K562 treated with DMSO at 1 percent for 24 hours (cell line): Measurements from ENCODE around the gene PRDM10. TPM values are rescaled to one million over a fixed set of nuclear protein-coding genes. Genes with fewer than 3 reads are reported as not detected.

Source experiments
- total RNA-seq: library from RNA; unstranded; fragments of 300-600 nt; gene quantifications from 2 replicates; pipeline ENCODE4 v1.2.3, GENCODE V29; 2022; ENCODE audit warnings: low read depth; ENCODE audit not compliant: insufficient read depth

Gene PRDM10
- 3.6 TPM in 2 replicates for total RNA-seq

DNA sequence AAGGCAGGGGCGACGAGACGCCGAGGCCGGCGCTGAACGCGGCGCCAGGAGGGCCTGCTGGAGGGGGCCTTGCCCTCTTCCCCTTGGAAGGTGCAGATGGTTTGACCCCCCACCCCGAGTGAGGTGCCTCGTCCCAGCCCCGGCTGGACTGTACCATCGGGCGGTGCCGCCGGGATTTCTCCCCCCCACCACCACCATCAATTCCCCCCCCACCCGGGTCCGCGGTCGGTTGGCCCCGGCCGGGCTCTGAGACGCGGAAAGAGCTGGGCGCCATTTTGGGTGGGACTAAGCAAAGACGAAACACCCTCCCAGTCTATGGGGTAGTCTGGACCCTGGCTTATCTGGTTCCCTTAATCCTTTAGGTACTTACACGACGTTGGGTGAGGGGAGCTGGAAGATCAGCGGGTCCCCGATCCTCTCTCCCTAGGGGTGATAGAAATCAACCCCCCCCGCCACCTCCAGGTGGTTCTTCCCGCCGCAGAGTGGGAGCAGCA lies at the start of gene PRDM10:
TSS of gene PRDM10 (minus strand) at position 484 of the 494 bp plus-strand sequence. CDS start 41,871 bp downstream, outside the sequence.

DNA sequence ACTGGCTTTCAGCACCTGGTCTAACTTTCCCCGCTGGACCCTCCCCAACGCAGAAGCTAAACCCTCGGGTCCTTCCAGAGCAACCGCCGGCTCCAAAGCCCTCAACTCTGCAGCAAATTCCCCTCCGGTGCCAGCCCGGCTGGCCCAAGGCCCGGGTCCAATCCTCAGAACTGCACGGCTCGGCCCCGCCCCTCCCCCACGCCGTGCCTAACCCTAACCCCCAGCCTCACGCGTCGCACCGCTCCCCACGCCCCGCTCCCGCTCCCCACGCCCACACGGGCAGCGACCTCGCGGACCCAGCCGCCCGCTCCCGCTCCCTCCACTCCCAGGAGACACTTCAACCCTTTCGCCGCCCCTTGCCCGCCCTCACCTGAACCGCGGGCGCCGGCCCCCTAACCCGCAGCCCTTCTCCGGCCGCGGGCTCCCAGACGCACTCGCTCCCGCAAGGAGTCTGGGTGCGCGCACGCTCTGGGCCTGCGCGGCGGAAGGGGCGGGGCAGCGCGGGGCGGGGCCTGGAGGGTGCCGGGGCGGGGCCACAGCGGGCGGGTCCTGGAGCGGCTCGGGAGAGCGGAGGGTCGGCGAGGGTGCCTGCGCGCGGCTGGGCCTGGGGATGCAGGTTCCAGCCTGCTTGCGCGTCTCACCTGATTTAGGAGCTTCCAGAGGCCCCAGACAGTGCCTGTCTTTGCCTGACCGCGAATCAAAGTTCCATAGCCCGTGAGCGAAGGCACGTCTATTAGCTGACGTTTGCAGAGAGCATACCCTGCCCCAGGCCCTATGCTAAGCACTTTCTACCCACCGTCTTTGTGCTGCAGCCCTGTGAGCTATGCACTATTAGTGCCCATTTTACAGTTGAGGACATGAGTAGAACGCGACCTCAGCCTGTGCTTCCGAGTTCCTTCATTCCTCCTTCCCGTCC lies 107.3 kb downstream of the PRDM10 start, which contains the start of gene NFRKB:
TSS of gene NFRKB (minus strand) at position 453 of the 916 bp plus-strand sequence. CDS start 2,729 bp downstream, outside the sequence.

Other genes starting within 250 kb of the PRDM10 start
- gene TMEM45B, start 187.0 kb downstream of the PRDM10 start, total RNA-seq: not detected in 2 replicates
- gene NFRKB, start 107.3 kb downstream of the PRDM10 start, total RNA-seq: 27.6 and 30.0 TPM in 2 replicates
- gene APLP2, start 67.1 kb upstream of the PRDM10 start, total RNA-seq: 204 and 217 TPM in 2 replicates
- 0.38 TPM in 1 of 2 replicates, not detected in the other for gene ST14, start 156.9 kb upstream of the PRDM10 start, total RNA-seq